Articular chondrocyte of knee joint (primary cell): Measurements from ENCODE around the gene DIAPH3. TPM values are rescaled to one million over a fixed set of nuclear protein-coding genes. Genes with fewer than 3 reads are reported as not detected.

Experiments used
- small RNA-seq: library from RNA; depleted of rRNA; stranded (forward); fragments of <200 nt; gene quantifications from one replicate; pipeline ENCODE3, GENCODE V24; 2012
- total RNA-seq: library from RNA; depleted of rRNA; stranded (reverse); fragments of >200 nt; gene quantifications from 2 replicates; pipeline ENCODE4 v1.2.3, GENCODE V29; 2012

DIAPH3 gene
- 31.4 and 35.7 TPM in 2 replicates for total RNA-seq

GRCh38 chr13:60163478-60164233 lies at the start of gene DIAPH3:
DIAPH3 (minus strand) TSS chr13:60163928; CDS start chr13:60163766, 162 bp downstream.

Small RNA genes lying within 50 kb of the gene (small RNA-seq; reads per million reads assigned to genes)
- gene RN7SL375P: not detected
- not detected for gene RNY4P28

Other genes with a start within 250 kb of the DIAPH3 start
- gene TDRD3, start 233.3 kb upstream of the DIAPH3 start, total RNA-seq: 42.0 and 42.7 TPM in 2 replicates